ENCODE data around the gene IL12RB2. TPM values are rescaled to one million over a fixed set of nuclear protein-coding genes. Genes with fewer than 3 reads are reported as not detected.
A peak's percentile ranks its signal among the peaks of the same experiment; 100 is the strongest.

Gene IL12RB2
- total RNA-seq, 2 donors from 2014 or later: 2.1 to 3.4 TPM

DNA sequence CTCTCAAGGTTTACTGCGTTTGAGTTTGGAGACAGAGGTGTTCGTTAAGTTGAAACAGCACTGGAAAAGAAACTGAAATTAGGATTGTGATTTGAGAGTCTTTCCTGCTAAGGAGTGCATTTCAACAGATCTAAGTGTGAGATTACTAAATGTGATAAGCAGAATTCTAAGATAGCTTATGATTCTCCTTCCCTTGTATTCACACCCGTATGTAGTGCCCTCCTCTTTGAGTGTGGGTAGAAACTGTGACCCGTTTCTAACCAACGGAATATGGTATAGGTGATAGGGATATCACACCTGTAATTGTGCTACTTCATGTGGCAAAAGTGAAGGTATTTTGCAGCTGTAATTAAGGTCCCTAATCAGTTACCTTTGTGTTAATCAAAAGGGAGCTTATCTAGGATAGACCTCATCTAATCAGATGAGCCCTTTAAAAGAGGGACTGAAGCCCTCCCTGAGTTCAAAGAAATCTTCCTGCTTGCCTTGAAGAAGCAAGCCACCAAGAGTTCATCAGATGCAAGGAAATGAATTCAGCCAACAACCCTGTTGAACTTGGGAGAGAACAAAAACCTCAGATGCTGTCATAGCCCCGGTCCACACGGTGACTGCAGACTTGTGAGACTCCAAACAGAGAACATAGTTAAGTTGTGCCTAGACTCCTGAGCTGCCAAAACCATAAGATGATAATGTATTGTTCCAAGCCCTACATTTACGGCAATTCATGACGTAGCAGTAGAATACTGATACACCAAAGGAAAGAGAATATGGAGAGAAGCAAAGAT is 12.6 kb upstream of the IL12RB2 start:
- H3K4me3 Mint-ChIP-seq: no peak overlapping the region
- H3K9me3 ChIP-seq (ENCODE audit: control insufficient read depth, low read length, poor library complexity, severe bottlenecking): no peaks in the 10 kb centered on the region
- peaks cover 10% of the 10 kb centered on the region for H3K27me3 Mint-ChIP-seq
- H3K4me1 Mint-ChIP-seq: no peaks in the 10 kb centered on the region
- ATAC-seq (no peak), DNase-seq (no peak)
- peak overlapping the region; percentile 54 for H3K27ac Mint-ChIP-seq
- H3K36me3 Mint-ChIP-seq (ENCODE audit: low read depth): peaks cover 7% of the 10 kb centered on the region

DNA sequence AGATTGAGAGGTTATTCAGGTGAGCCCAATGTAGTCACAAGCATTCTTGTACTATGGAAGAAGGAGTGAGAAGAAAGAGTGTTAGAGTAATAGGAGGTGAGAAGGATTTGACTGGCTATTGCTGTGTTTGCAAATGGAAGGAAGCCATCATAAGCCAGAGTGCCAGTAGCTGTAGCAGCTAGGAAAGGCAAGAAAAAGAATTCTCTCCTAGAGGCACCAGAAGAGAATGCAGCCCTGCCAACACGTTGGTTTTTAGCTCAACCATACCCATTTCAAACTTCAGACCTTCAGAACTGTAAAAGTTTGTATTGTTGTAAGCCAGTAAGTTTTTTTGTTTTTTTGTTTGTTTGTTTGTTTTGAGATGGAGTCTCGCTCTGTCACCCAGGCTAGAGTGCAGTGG is 8.9 kb upstream of the IL12RB2 start:
- H3K27me3 Mint-ChIP-seq: peaks cover 9% of the 10 kb centered on the region
- DNase-seq (no peak), ATAC-seq (no peak)
- H3K36me3 Mint-ChIP-seq (ENCODE audit: low read depth): peaks cover 4% of the 10 kb centered on the region
- no peak overlapping the region for H3K4me3 Mint-ChIP-seq
- no peak overlapping the region for H3K27ac Mint-ChIP-seq
- no peaks in the 10 kb centered on the region for H3K9me3 ChIP-seq (ENCODE audit: control insufficient read depth, low read length, poor library complexity, severe bottlenecking)
- peaks cover 2% of the 10 kb centered on the region for H3K4me1 Mint-ChIP-seq

DNA sequence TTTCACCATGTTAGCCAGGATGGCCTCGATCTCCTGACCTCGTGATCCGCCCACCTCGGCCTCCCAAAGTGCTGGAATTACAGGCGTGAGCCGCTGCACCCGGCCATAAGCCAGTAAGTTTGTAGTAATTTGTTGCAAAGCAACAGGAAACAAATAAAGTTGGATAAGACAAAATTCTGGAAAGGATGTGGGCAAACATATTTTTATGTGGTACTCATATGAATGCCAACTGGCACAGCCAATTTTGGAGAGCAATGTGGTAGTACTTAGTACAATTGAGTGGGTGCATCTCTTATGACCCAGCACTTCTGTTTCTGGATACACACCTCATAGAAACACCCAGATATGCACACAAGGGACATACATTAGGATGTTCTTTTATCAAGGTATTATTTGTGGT is 8.4 kb upstream of the IL12RB2 start:
- ATAC-seq (no peak), DNase-seq (no peak)
- no peaks in the 10 kb centered on the region for H3K9me3 ChIP-seq (ENCODE audit: control insufficient read depth, low read length, poor library complexity, severe bottlenecking)
- peaks cover 9% of the 10 kb centered on the region for H3K27me3 Mint-ChIP-seq
- H3K4me3 Mint-ChIP-seq: no peak overlapping the region
- peaks cover 4% of the 10 kb centered on the region for H3K36me3 Mint-ChIP-seq (ENCODE audit: low read depth)
- no peak overlapping the region for H3K27ac Mint-ChIP-seq
- peaks cover 2% of the 10 kb centered on the region for H3K4me1 Mint-ChIP-seq

DNA sequence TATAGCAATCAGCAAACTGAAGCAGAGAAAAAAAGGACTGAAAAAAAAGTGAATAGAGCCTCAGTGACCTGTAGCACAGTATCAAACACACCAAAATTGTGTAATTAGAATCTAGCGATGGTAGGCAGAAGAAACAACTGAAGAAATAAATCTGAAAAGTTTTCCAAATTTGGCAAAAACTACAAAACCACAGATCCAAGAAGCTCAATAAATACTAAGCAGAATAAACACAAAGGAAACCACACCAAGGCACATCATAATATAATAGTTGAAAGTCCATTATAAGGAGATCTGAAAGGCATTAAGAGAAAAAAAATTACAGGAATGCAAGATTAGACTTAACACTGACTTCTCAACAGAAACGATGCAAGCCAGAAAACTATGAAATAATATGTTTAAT is 7.1 kb upstream of the IL12RB2 start:
- Mint-ChIP-seq H3K4me1 (peaks cover 2% of the 10 kb centered on the region), H3K36me3 (ENCODE audit: low read depth) (peaks cover 2% of the 10 kb centered on the region), H3K27me3 (peaks cover 5% of the 10 kb centered on the region), H3K4me3 (no peak overlapping the region), H3K27ac (no peak overlapping the region)
- no peak for ATAC-seq
- no peaks in the 10 kb centered on the region for H3K9me3 ChIP-seq (ENCODE audit: control insufficient read depth, low read length, poor library complexity, severe bottlenecking)
- no peak for DNase-seq

DNA sequence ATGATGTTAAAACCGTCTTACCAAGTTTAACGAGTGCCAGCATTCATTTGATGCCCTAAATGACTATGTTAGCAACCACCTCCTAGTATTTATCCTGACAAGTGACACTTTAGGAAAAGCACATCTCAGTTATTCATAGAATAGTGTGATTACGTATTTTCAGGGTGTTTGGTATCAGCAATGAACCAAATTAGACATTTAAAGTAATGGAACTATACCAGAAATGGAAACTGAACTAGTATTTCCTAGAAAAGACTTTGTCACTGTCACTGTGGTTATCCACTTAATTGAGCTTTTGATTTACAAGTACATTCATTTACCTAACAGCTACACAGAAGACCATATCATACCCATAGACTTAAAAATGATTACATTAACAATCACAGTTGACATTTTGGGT is 3.6 kb upstream of the IL12RB2 start:
- H3K27ac Mint-ChIP-seq: no peak overlapping the region
- ATAC-seq (no peak), DNase-seq (no peak)
- H3K9me3 ChIP-seq (ENCODE audit: control insufficient read depth, low read length, poor library complexity, severe bottlenecking): no peaks in the 10 kb centered on the region
- peaks cover 13% of the 10 kb centered on the region for H3K27me3 Mint-ChIP-seq
- H3K36me3 Mint-ChIP-seq (ENCODE audit: low read depth): peaks cover 2% of the 10 kb centered on the region
- H3K4me1 Mint-ChIP-seq: peaks cover 9% of the 10 kb centered on the region
- H3K4me3 Mint-ChIP-seq: no peak overlapping the region

DNA sequence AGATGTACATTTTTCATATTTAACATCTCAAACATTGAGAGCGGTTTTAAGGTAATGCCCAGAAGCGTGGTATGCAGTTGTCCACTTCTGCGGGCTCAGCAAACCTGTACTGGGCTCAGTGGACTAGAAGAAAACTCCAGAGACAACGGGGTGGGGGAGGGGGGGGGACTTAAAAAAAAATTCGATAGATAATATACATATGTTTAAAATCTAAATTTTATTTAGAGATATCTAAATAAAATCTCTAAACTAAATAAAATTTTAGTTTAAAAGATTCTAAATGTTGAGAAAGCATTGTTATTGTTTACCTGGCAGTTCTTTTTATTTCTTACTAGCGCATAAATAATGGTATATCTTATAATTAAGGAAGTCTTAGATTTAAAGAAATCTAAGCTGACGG is 1.1 kb upstream of the IL12RB2 start:
- H3K9me3 ChIP-seq (ENCODE audit: control insufficient read depth, low read length, poor library complexity, severe bottlenecking): no peaks in the 10 kb centered on the region
- peaks cover 9% of the 10 kb centered on the region for H3K4me1 Mint-ChIP-seq
- H3K27me3 Mint-ChIP-seq: peaks cover 12% of the 10 kb centered on the region
- DNase-seq (no peak), ATAC-seq (no peak)
- peaks cover 2% of the 10 kb centered on the region for H3K36me3 Mint-ChIP-seq (ENCODE audit: low read depth)
- H3K27ac Mint-ChIP-seq: no peak overlapping the region
- no peak overlapping the region for H3K4me3 Mint-ChIP-seq

DNA sequence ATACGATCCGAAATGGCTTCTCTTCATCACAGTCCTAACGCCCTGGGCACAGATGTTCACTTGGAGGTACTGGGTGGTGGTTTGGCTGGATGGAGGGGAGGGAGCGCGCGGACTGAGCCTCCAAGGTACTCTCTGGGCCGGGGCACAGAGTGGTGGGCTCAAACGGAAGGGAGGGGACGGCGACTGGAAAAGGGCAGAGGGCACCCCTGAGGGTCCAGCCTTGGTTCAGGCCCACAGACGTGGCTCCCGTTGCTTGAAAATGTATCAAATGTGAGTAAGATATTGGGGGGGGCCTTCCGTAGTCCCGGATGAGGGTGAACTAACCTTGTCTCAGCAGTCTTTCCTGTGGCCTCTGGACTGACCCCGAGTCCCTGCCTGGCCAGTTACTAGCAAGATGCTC is 463 bp downstream of the IL12RB2 start:
- DNase-seq (no peak), ATAC-seq (no peak)
- peaks cover 7% of the 10 kb centered on the region for H3K4me1 Mint-ChIP-seq
- H3K27me3 Mint-ChIP-seq: peaks cover 8% of the 10 kb centered on the region
- H3K36me3 Mint-ChIP-seq (ENCODE audit: low read depth): peaks cover 2% of the 10 kb centered on the region
- H3K9me3 ChIP-seq (ENCODE audit: control insufficient read depth, low read length, poor library complexity, severe bottlenecking): no peaks in the 10 kb centered on the region
- peak overlapping the region; percentile 83 for H3K4me3 Mint-ChIP-seq
- peak overlapping the region; percentile 8 for H3K27ac Mint-ChIP-seq

DNA sequence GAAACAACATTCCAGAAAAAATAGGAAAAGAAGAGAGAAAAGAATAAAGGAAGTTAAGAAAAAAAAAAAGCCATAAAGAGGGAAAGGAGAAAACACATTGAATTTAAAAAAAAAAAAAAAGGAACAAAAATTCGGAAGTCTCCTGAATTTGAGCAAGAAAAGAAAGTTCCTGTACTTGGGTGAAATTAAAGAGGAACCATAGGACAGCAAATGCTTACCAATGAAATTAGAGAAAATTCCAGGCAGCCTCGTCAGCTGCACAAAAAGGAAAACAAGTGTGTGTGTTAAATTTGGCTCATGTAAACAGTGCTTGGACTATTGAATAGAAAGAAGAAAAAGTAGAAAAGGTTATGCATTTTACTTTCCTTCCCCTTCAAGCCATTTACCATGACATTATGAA is 4.9 kb downstream of the IL12RB2 start:
- H3K27ac Mint-ChIP-seq: no peak overlapping the region
- H3K36me3 Mint-ChIP-seq (ENCODE audit: low read depth): peaks cover 2% of the 10 kb centered on the region
- no peak overlapping the region for H3K4me3 Mint-ChIP-seq
- peaks cover 6% of the 10 kb centered on the region for H3K4me1 Mint-ChIP-seq
- DNase-seq (no peak), ATAC-seq (no peak)
- H3K27me3 Mint-ChIP-seq: peaks cover 8% of the 10 kb centered on the region
- H3K9me3 ChIP-seq (ENCODE audit: control insufficient read depth, low read length, poor library complexity, severe bottlenecking): no peaks in the 10 kb centered on the region

DNA sequence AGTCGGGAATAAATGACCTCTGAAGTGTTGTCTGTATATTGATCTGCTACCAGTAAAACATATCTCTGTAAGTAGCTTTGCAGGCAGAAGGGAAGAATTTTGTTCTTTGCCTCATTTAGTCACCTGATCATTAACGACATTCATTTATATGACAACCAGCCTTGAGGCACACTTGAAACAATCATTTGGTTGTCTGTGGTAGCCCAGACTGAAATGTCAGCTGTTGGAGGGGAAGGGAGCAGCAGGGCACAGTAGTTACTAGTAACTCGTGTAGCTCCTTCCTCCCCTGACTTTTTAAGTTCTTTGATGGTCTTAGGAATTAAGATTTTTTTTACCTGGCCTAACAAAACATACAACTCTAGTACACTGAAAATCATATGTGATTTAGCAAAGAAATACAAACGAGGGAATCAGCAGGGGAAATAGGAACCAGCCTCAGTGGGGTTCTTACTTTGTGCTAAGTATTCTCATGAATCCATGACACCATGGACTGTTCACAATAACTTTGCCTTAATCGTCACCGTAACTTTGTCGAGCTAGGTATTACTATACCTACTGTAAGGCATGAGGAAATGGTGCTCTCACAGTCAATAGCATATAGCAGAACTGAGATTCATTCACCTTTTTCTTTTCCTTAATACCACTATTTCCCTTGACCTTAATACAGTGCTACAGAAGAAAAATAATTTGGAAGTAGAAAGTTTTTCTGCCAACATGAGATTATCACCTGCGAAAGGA is 6.4 kb downstream of the IL12RB2 start:
- peak; percentile 45 for ATAC-seq
- no peak overlapping the region for H3K4me3 Mint-ChIP-seq
- no peak for DNase-seq
- no peaks in the 10 kb centered on the region for H3K27me3 Mint-ChIP-seq
- H3K27ac Mint-ChIP-seq: no peak overlapping the region
- H3K36me3 Mint-ChIP-seq (ENCODE audit: low read depth): no peaks in the 10 kb centered on the region
- H3K4me1 Mint-ChIP-seq: peaks cover 3% of the 10 kb centered on the region
- no peaks in the 10 kb centered on the region for H3K9me3 ChIP-seq (ENCODE audit: control insufficient read depth, low read length, poor library complexity, severe bottlenecking)

DNA sequence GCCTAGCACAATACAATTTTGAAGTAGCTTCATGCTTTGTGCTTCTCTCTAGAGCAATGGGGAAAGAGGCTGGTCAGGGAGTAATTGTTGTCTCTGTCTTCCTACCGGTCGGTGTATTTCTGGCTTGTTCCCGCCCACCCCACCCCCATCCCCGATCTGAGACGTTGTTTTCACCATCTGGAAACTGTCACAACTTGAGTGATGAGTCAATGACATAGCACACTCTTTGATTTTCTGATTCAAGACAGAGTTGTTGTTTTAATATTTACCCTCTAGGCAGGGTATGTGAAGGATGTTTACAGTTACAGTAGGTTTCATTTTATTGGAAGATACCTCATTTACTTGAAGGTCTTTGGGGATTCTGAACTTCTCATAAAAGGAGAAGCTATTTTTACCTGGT is 7.0 kb downstream of the IL12RB2 start:
- H3K27ac Mint-ChIP-seq: no peak overlapping the region
- H3K4me1 Mint-ChIP-seq: peaks cover 3% of the 10 kb centered on the region
- H3K36me3 Mint-ChIP-seq (ENCODE audit: low read depth): no peaks in the 10 kb centered on the region
- H3K27me3 Mint-ChIP-seq: no peaks in the 10 kb centered on the region
- H3K4me3 Mint-ChIP-seq: peak overlapping the region; percentile 50
- DNase-seq: no peak
- H3K9me3 ChIP-seq (ENCODE audit: control insufficient read depth, low read length, poor library complexity, severe bottlenecking): no peaks in the 10 kb centered on the region
- peak; percentile 60 for ATAC-seq

DNA sequence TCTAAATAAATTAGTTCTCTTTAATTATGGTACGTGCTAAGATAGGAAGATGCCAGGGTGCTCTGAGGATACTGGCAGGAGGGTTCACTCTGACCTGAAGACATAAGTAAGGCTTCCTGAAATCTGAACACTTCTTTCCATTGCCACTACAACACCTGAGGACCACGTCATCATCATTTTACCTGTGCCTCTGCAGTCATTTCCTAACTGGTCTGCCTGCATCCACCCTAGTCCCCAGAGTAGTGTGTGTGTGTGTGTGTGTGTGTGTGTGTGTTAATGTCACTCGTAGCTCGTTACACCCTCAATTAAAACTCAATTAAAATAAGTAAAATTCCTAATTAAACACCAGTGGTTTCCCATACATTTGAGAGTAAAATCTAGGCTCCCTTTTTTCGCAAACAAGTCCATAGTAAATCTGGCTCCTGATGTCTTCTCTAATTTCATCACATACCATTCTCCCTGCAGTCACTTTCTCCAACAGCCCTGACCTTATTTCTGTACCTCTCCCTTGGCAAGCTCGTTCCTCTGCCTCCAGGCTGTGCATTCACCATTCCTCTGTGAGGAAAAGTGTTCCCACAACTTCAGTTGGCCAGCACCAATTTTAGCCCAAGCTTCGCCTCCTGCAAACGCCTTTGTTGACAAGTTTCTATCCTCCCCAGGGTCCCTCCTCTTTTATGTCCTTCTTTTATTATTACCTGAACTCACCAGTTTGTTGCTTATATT is 8.7 kb downstream of the IL12RB2 start:
- Mint-ChIP-seq H3K4me1 (peaks cover 3% of the 10 kb centered on the region), H3K27me3 (no peaks in the 10 kb centered on the region), H3K27ac (no peak overlapping the region), H3K4me3 (no peak overlapping the region), H3K36me3 (ENCODE audit: low read depth) (no peaks in the 10 kb centered on the region)
- ATAC-seq: no peak
- no peaks in the 10 kb centered on the region for H3K9me3 ChIP-seq (ENCODE audit: control insufficient read depth, low read length, poor library complexity, severe bottlenecking)
- DNase-seq: no peak

DNA sequence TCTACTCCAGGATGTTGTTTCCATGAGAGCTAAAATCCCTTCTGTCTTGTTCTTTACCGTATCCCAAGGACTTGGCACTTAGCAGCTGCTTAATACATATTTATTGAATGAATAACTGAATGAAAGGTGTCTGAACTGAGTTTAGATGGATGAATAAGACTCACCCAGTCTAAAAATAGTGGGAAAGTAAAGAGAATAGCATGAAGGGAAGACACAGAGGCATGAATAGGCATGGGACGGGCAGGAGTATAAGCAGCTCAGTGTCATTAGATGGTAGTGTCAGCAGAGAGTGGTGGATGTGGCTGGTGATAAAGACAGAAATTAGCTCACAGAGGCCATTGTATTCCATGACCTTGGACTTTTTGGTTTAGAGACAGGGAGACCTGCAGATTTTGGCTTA is 9.2 kb downstream of the IL12RB2 start:
- H3K36me3 Mint-ChIP-seq (ENCODE audit: low read depth): no peaks in the 10 kb centered on the region
- DNase-seq (no peak), ATAC-seq (no peak)
- H3K4me3 Mint-ChIP-seq: no peak overlapping the region
- peaks cover 1% of the 10 kb centered on the region for H3K27me3 Mint-ChIP-seq
- no peak overlapping the region for H3K27ac Mint-ChIP-seq
- H3K9me3 ChIP-seq (ENCODE audit: control insufficient read depth, low read length, poor library complexity, severe bottlenecking): no peaks in the 10 kb centered on the region
- peaks cover 3% of the 10 kb centered on the region for H3K4me1 Mint-ChIP-seq

DNA sequence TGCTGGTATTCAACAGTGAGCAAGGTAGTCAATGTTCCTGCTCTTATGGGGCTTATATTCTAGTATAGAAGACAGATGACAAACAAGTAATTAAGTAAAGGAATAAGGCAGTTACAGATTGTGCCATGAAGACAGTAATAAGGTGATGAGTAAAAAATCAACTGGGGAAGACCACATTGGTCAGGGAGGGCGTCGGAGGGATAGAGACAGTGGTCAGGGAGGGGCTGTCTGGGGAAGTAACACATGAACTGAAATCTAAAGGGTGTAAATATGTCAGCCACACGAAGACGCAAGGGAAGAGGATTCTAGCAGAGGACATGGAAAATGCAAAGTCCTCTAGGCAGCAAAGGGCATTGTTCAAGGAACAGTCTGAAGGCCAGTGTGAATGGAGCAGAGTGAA is 10.1 kb downstream of the IL12RB2 start:
- Mint-ChIP-seq H3K4me3 (no peak overlapping the region), H3K27me3 (peaks cover 10% of the 10 kb centered on the region), H3K4me1 (peaks cover 7% of the 10 kb centered on the region), H3K36me3 (ENCODE audit: low read depth) (peaks cover 3% of the 10 kb centered on the region), H3K27ac (no peak overlapping the region)
- ATAC-seq (no peak), DNase-seq (no peak)
- H3K9me3 ChIP-seq (ENCODE audit: control insufficient read depth, low read length, poor library complexity, severe bottlenecking): no peaks in the 10 kb centered on the region
